Activated effector memory CD4-positive, alpha-beta T cell treated with Interleukin-2 at 50 U/mL for 16 hours (primary cell): ENCODE measurements around the gene ENGASE.

Experiments
- DNase-seq: peaks from one replicate; pipeline ENCODE4 v3.0.0-alpha.2; 2020

The ENGASE gene

DNA sequence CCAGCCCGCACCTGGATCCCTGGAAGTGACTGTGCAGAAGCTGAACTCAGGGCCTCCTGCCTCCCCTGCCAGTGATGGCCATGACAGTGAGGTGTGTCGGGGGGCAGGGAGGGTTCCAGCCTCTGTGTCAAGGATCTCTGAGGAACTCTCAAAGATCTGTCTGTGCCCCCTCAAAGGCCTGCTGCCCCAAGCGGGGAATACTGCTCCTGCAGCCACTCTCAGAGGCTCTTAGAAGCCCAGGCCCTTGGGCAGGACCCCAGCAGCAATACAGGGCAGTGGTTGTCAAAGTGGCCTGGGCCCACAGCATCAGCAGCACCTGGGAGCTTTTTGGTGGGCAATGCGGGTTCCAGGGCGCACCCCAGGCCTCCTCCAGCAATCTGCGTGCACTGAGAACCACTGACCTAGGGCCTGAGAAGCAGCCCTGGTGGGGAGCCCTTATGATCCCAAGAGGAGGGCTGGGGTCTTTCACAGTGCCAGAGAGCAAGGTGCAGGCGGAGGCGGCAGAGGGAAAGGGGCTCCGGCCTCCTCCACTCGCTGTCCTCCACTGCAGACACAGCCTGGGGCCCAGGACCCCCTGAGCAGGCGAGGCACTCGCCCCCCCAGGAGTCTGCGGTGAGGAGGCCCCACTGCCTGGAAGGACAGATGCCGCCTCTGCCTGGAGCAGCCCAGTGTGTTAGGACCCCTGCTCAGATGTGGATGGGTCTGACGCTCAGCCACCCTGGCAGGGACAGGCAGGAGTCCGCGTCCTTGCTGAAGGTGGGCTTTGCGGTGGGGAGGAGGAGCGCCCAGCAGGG is 42.1 kb downstream of the ENGASE start:
- DNase-seq = no peak

DNA sequence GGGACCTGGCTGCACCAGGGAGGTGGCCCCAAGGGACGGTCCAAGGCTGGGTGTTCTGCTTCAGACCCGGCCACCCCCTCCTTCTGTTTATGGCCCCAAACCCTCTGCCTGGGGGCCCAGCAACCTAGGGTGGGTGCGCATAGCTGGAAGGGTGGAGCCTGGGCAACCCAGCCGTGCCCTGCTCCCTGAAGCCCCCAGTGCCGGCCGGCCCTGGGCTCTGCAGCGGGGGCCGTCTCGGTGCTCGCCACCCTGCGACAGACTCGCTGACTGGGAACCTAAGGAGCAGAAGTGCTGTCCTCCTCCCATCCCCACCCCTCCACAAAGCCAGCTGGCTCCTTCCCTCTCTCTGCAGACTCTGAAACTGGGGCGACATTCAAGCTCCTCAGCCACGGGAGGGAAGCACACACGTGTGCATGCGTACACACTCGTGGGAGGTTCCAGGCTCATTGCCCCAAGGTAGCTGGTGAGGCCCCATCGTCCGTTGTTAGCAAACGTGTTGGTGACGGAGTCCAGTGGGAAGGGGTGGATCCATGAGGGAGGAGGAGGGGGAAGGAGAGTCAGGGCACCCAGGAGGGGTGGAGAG is 43.4 kb downstream of the ENGASE start:
- no peak for DNase-seq

DNA sequence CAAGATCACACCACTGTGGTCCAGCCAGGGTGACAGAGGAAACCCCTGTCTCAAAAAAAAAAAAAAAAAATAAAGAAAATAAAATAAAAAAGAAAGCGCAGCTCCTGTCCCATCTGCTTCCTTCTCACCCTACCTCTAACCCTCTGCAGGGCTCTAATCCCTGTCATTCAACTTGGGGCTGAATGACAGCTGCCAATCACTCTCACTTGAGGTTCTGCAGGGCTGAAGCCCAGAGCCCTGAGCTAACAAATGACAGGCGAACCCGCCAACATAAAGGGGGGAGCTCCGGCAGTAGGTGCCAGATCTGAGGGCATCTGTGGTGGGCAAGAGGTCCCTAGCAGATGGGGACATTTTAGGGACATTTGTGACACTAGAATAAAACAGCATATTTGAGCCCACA is 44.3 kb downstream of the ENGASE start:
- DNase-seq = no peak

DNA sequence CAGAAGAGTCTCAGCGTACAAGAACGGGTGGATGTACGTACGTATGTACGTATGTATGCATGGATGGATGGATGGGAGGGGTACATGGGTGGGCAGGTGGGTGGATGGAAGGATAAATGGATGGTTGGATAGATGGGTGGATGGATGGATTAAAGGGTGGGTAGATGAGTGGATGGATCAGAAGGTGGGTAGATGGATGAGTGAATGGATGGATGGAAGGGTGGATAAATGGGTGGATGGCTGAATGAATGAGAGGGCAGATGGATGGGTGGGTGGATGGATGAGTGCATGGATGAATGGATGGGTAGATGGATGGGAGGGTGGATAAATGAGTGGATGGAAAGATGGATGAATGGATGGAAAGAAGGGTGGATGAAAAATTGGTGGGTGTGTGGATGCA is 45.6 kb downstream of the ENGASE start:
- no peak for DNase-seq

DNA sequence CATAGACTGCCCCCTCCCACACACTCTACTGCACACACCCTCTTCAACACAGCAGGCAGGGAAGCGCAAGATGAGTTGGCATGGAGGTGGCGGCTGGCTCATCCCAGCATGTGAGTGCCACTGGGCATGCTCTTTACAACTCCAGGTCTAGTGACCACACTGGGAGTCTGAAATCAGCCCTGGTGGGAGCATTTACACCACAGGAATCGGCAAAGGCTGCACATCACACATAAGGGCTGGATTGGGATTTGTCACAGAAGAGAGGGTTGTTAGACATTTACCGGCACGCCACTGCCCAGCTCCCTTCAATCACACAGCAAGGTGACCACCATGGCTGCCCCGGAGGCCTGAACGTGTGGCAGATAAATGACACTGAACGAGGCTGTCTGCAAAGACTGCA is 49.4 kb downstream of the ENGASE start:
- no peak for DNase-seq

DNA sequence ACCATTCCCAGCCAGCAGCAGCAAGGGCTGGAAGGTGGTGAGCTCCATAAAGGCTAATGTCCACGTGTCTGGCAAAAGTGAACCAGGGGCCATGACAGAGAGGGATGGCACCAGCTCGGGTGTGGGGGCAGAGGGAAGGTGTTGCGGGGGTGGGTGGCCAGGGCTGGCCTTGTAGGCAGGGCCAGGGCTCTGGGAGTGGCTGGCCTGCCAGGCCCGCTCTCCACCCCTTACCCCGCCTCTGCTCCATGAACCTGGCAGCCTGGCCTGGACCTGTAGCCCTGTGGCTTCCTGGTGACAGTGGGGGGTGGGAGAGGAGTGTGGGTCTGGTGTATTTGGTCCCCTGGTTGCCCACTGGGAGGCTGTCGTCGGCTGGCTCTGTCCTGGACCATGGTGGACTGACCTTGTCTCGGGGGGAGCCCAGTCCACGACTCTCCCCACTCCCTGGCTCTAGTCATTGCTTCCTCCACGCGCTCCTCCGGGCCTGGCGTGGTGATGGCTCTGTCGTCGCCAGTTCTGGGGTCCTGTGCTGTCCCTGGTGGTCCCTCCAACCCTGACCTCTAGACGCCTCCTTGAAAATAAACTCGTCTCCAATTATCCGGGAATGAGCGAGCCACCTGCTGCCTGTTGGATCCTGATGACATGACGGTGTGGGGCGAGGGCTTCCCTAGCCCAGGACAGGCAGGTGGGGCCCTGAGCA is 50.0 kb downstream of the ENGASE start:
- no peak for DNase-seq

DNA sequence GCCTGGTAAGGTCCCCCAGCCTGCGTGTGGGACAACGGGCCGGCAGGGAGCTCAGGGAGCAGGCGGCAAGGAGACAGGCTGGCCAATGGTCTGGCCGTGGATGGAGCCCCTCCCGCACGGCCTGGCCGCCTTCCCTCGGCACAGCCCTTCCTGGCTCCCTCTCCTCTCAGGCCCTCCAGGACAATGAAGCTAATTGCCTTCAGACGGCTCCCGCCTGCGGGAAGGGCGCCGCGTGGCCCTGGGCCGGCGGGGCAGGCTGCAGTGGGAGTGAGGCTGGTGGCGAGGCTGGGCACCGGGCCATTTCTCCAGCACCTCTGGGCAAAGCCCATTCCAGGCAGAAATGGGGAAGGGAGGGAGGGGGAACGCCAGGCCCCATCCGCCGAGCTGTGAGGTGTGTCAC is 50.9 kb downstream of the ENGASE start:
- DNase-seq = no peak

DNA sequence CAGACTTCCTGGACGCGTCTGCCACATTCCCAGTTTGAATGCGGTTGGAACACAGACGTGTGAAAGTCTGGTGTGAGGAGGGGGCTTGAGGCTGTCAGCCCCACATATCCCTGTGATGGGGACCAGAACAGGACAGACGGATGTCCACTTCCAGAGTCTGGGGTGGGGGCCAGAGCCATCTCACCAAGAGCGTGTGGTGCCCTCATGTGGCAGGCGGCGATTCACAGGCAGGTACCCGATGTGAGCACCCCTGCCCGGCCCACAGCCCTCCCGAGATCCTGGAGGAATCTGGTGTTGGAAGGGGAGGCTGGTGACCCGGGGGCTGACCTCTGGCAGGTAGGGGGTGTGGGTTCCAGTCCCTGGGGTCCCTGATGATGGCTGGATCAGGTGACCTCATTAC is 51.5 kb downstream of the ENGASE start:
- DNase-seq = no peak

DNA sequence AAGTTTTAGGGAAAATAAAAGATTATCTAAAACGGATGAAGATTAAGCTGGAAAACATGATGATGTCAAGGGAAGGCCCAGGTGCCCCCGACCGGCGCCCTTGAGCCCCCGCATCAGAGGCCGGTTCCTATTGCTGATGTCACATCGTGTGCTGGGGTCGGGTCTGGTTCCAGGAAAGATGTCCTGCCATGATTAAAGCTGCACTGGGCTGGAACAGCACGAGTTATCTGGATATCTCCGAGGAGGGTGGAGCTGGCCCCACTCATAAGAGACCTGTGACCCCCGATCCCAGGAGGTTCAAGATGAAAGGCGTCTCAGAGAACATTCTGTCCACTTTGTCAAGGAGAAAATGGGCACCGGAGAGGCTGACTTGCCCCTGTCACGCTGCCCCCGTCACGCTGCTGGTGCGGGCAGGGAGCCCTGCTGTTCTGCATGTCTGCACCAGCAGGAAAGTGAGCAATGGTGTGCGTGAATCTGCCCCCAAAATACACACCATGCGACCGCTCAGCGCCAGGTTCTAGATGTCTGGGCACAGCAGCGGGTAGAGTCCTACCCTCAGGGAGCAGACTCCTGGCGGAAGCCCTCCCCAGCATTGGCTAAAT is 53.0 kb downstream of the ENGASE start:
- DNase-seq = no peak

DNA sequence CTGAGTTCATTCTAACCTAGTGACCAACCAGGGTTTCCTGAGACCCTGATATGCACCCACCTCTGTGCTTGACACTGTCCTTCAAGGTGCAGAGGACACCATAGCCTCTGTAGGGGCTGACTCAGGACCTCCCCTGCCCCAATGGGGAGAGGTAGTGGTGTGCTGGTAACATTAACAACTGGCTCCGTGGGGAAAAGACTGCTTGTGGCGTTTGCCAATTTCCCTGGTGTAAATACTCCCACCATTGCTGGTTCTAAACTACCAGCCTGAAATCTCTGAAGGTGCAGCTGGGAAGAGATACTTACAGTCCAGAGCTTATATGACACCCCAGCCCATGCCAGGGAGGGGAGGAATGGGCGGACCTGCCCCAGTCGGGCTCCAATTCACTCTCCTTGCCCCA is 54.9 kb downstream of the ENGASE start:
- DNase-seq = no peak

DNA sequence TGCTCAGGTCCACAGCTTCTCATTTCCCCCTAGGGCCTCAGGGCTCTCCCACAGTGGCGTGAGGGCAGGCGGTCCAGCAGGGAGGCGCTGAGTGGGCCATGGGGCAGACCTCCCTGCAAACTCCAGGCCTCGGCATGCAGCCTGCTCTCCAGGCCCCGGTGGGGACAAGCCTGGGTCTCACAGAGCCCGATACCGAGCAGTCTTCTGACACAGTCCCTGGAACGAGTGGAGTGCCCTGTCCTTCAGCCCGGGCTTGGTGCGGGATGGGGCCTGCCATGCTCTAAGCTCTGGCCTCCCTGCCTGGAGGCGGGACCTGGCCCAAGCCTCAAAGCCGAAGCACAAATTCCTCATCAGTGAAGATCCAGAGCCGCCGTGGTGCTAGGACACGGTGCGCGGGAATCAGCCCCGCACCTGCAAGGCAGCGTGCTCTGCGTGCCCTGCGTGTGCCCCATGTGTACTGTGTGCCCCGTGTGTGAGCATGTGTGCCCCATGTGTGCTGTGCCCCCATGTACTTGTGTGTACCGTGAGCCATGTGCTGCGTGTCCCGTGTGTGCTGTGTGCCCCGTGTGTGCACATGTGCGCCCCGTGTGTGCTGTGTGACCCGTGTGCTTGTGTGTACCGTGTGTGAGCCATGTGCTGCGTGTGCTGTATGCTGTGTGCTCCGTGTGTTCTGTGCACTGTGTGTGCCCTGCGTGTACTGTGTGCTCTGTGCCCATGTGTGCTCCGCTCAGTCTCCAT is 56.1 kb downstream of the ENGASE start:
- no peak for DNase-seq

DNA sequence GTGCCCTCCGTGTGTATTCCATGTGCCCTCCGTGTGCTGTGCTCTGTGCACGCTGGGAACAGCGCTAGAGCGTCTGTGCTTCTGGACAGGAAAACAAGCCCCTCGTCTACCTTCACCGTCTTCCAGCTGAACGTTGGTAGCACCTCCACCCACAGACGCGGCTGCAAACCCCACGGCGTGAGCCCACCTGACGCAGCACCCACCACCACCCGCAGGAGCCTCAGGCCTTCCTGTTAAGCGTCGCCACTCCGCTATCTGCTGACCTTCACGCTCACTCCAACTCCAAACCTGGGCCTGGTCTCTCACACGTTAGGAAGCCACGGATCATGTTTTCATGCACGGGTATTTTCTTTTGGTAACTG is 56.6 kb downstream of the ENGASE start:
- no peak for DNase-seq

DNA sequence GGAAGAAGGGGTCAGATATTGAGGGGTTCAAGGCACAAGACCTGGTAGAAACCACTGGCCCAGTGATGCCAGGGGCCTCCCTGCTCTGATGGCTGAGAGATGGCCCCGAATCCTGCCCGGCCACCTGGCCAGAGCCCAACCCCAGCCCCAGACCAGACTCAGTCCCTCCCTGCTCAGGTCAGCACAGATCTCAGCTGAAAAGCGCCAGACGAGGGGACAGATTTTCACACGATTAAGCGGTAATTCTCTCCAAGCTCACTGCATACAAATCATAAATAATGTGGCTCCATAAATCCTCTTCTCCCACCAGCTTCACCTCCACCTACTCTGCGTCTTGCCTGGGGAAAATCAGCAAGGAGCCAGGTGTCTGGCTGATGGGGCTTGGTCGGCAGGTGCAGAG is 57.1 kb downstream of the ENGASE start:
- no peak for DNase-seq

DNA sequence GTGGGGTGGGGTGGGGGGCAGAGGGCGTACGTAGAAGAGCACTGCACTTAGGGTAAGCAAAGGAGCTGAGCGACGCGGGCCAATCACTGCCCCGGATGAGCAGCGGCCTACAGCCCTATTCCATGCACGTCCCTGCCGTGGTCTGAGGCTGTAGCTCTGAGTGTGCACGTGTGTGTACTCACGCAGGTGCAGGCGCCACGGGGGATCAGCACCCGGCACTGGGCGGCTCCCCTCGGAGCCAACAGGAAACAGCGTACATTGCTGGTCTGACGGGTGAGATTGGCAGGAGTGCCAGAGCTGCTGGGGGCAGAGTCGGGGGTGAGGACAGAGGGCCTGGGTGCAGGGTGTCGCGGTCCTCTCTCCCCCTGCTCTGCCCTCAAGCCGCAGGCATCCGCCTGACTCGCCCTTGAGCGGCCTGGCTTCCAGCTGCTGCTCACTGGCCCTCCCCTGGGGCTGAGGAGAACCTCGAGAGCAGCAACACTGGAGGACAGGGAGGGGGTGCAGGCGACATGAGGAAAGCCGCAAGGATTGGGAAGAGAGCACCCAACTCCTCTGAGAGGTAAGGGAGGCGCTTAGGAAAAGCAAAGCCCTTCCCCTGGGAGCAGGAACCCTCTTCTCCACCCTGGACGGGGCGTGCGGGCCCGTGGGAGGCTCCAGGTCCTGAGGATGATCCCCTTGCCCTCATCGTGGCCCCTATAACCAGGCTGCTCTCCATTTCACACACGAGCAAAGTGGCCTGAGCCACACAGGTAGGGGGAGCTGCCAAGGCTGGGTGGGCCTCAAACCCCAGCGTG is 57.8 kb downstream of the ENGASE start:
- DNase-seq = no peak

DNA sequence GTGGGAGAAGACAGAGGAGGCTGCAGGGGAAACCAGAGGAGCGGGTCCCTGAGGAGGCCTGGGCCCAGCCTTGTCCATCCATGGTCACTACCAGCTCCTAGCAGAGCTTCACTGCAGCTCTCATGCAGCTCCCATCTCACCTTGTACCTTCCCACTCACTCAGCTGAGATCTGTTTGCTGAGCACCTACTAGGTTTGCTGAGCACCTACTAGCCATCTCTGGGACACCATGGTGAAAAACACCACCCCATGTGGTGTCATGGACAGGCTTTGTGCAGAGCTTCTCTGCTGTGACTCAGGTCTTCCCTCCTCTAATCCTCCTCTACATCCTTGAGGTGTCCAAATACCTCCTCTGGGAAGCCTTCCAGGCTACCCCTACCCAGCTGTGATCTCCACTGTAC is 58.6 kb downstream of the ENGASE start:
- DNase-seq = no peak

DNA sequence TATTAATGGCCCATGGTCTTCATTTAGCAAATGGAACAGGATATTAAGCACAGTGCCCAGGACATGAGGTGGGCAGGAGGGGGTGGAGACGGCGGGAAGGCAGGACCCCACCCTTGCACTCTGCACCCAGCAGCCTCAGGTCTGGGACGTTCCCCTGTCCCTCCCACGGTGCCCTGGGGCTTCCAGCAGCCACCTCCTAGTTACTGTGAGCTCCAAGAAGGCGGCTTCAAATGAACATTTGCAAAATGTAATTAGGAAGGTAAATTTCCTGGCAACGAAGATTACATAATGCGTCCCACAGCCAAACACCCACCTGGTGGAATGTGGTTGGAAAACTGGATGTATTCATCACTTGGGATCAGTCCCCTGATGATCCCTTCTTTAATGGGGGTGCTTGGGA is 59.4 kb downstream of the ENGASE start:
- DNase-seq = no peak

DNA sequence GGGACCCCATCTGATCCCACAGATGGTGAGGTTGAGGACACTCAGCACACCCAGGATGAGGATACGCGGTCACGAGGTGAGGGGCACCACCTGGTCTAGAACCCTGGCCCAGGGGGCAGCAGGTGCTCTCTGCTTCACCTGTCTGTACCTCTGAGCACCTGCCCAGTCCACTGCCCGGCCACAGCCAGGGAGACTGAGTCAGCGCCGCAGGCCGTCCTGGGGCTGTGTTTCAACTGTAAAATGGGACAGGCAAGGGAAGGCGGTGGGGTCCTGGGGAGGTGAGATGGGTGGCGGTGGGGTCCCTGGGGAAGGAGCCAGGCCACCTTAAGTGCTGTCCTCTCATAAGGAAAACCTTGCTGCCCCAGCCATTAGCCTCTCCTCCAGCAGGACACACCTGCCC is 60.4 kb downstream of the ENGASE start:
- no peak for DNase-seq

DNA sequence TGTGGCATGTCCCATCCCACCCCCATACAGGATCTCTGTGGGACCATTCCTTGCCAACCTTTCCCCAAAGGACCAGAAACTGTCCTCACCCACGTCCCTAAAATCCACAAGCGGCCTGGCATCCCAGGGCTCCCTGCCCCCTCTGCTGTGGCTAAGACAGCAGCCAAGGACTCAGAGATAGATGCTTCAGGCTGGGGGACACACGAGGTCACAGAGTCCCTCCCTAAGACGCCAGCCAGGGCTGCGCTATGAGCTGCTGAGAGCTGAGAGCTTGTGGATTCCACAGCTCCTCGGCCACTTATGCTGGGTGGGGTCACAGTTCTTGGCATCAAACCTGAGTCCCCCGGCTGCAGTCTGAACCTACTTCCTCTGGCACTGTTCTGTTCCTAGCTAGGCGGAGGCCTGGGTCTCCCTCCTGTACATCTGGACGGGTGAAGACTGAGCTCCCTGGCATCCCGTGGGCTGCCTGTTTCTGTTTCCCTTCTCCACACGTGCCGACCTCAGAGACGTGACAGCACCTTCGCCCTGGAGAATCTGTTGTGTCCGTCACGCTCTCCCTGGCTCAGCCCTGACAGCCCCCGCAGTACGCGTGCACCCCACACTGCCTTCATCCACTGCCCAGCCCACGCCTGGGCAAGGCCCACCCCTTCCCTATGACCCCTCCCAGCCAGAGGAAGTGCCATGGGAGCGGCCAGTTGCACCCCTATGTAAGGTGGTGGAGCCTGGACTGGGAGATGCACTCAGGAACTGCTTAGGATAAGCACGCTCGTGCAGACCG is 61.2 kb downstream of the ENGASE start:
- DNase-seq = no peak
